GM18526 (cell line): ENCODE measurements around the gene LMF1.

Source experiments
- POLR2A ChIP-seq: IDR thresholded peaks from 3 replicates; pipeline ENCODE4 v1.6.1; 2011; ENCODE audit not compliant: insufficient read length; ENCODE audit errors: extremely low read depth

The LMF1 gene

GRCh38 chr16:921321-921905, 49.4 kb downstream of the LMF1 start:
- TF ChIP-seq POLR2A, result no peak

GRCh38 chr16:920717-921116, 50.1 kb downstream of the LMF1 start:
- TF ChIP-seq POLR2A, result no peak

- TF ChIP-seq POLR2A, result no peak
Measured at GRCh38 chr16:920051-920681, 50.6 kb downstream of the LMF1 start.

GRCh38 chr16:919658-920050, 51.1 kb downstream of the LMF1 start:
- no peak for TF ChIP-seq POLR2A

- TF ChIP-seq POLR2A, result no peak
Measured at GRCh38 chr16:918741-919657, 51.8 kb downstream of the LMF1 start.

GRCh38 chr16:918068-918467, 52.7 kb downstream of the LMF1 start:
- no peak for TF ChIP-seq POLR2A

GRCh38 chr16:917591-918061, 53.2 kb downstream of the LMF1 start:
- no peak for TF ChIP-seq POLR2A

GRCh38 chr16:916035-916799, 54.6 kb downstream of the LMF1 start:
- TF ChIP-seq POLR2A, result no peak

GRCh38 chr16:915546-915945, 55.2 kb downstream of the LMF1 start:
- TF ChIP-seq POLR2A, result no peak

- no peak for TF ChIP-seq POLR2A
Measured at GRCh38 chr16:914440-914839, 56.3 kb downstream of the LMF1 start.

- TF ChIP-seq POLR2A, result no peak
Measured at GRCh38 chr16:913817-914439, 56.9 kb downstream of the LMF1 start.

GRCh38 chr16:912684-913613, 57.8 kb downstream of the LMF1 start:
- TF ChIP-seq POLR2A, result no peak

GRCh38 chr16:912322-912683, 58.5 kb downstream of the LMF1 start:
- no peak for TF ChIP-seq POLR2A
